GM18526 (cell line): ENCODE results near the gene MUC5B.

Source experiments
- POLR2A ChIP-seq: IDR thresholded peaks from 3 replicates; pipeline ENCODE4 v1.6.1; 2011; ENCODE audit not compliant: insufficient read length; ENCODE audit errors: extremely low read depth

MUC5B gene

GRCh38 chr11:1222491-1223345 is at the start of gene MUC5B:
MUC5B (plus strand) TSS chr11:1223066; CDS start chr11:1223124, 58 bp downstream.
- no peak for TF ChIP-seq POLR2A

- no peak for TF ChIP-seq POLR2A
These were observed 48.2 kb upstream of the MUC5B start for GRCh38 chr11:1174441-1175370.

GRCh38 chr11:1175461-1176223 is 47.2 kb upstream of the MUC5B start:
- no peak for TF ChIP-seq POLR2A

GRCh38 chr11:1176224-1177019 is 46.4 kb upstream of the MUC5B start:
- TF ChIP-seq POLR2A: no peak

GRCh38 chr11:1177020-1177770 is 45.7 kb upstream of the MUC5B start:
- no peak for TF ChIP-seq POLR2A

GRCh38 chr11:1177771-1178090 is 45.1 kb upstream of the MUC5B start:
- no peak for TF ChIP-seq POLR2A

GRCh38 chr11:1178201-1178885 is 44.5 kb upstream of the MUC5B start:
- TF ChIP-seq POLR2A: no peak

GRCh38 chr11:1178906-1179305 is 44.0 kb upstream of the MUC5B start:
- TF ChIP-seq POLR2A: no peak

GRCh38 chr11:1179641-1180040 is 43.2 kb upstream of the MUC5B start:
- TF ChIP-seq POLR2A: no peak

GRCh38 chr11:1180171-1180570 is 42.7 kb upstream of the MUC5B start:
- TF ChIP-seq POLR2A: no peak

- no peak for TF ChIP-seq POLR2A
These were observed 41.9 kb upstream of the MUC5B start for GRCh38 chr11:1180947-1181391.

GRCh38 chr11:1181420-1181819 is 41.4 kb upstream of the MUC5B start:
- TF ChIP-seq POLR2A: no peak

- TF ChIP-seq POLR2A: no peak
These were observed 40.9 kb upstream of the MUC5B start for GRCh38 chr11:1181853-1182535.
